ENCODE data around the gene EIF2AK3. TPM values are rescaled to one million over a fixed set of nuclear protein-coding genes. Genes with fewer than 3 reads are reported as not detected.

EIF2AK3 gene
- total RNA-seq, 1 donor from 2014 or later, result 16.0 TPM

GRCh38 chr2:88580088-88580487, 47.2 kb downstream of the EIF2AK3 start:
- H3K27ac ChIP-seq, result no peak overlapping the region
- H3K36me3 ChIP-seq, result peaks cover 99% of the 10 kb centered on the region
- no peaks in the 10 kb centered on the region for H3K9me3 ChIP-seq
- DNase-seq (no peak), ATAC-seq (no peak)
- no peaks in the 10 kb centered on the region for H3K27me3 ChIP-seq (ENCODE audit: low read depth)
- no peaks in the 10 kb centered on the region for H3K4me1 ChIP-seq
- H3K4me3 ChIP-seq, result no peak overlapping the region
- no peak for TF ChIP-seq CTCF (IDR thresholded peaks at IDR 0.05)
- intact Hi-C loops (cut with DNase I), result no loop called here

- Histone ChIP-seq H3K4me3 (no peak overlapping the region), H3K27ac (no peak overlapping the region), H3K9me3 (no peaks in the 10 kb centered on the region), H3K27me3 (ENCODE audit: low read depth) (no peaks in the 10 kb centered on the region), H3K36me3 (peaks cover 99% of the 10 kb centered on the region), H3K4me1 (no peaks in the 10 kb centered on the region)
- peak; percentile 46 to 65 for ATAC-seq
- no peak for DNase-seq
- TF ChIP-seq CTCF (IDR thresholded peaks at IDR 0.05), result no peak
- intact Hi-C loops (cut with DNase I), result no loop called here
Observed at GRCh38 chr2:88575630-88576029, 51.6 kb downstream of the EIF2AK3 start.

GRCh38 chr2:88575051-88575450, 52.2 kb downstream of the EIF2AK3 start:
- TF ChIP-seq CTCF (IDR thresholded peaks at IDR 0.05), result no peak
- no peak overlapping the region for H3K27ac ChIP-seq
- H3K27me3 ChIP-seq (ENCODE audit: low read depth), result no peaks in the 10 kb centered on the region
- H3K36me3 ChIP-seq, result peaks cover 99% of the 10 kb centered on the region
- no peak overlapping the region for H3K4me3 ChIP-seq
- DNase-seq (no peak), ATAC-seq (no peak)
- intact Hi-C loops (cut with DNase I), result no loop called here
- H3K9me3 ChIP-seq, result no peaks in the 10 kb centered on the region
- no peaks in the 10 kb centered on the region for H3K4me1 ChIP-seq

- ATAC-seq, result no peak
Observed at GRCh38 chr2:88574445-88574844, 52.8 kb downstream of the EIF2AK3 start.

GRCh38 chr2:88568179-88568578, 59.1 kb downstream of the EIF2AK3 start:
- Histone ChIP-seq H3K27ac (no peak overlapping the region), H3K27me3 (ENCODE audit: low read depth) (no peaks in the 10 kb centered on the region), H3K9me3 (no peaks in the 10 kb centered on the region), H3K4me1 (no peaks in the 10 kb centered on the region), H3K4me3 (no peak overlapping the region), H3K36me3 (peaks cover 52% of the 10 kb centered on the region)
- no peak for DNase-seq
- no peak for TF ChIP-seq CTCF (IDR thresholded peaks at IDR 0.05)
- intact Hi-C loops (cut with DNase I), result no loop called here
- ATAC-seq, result no peak

More at GRCh38 chr2:88574445-88574844, 52.8 kb downstream of the EIF2AK3 start:
- H3K27me3 ChIP-seq (ENCODE audit: low read depth), result no peaks in the 10 kb centered on the region
- DNase-seq, result no peak
- no peak for TF ChIP-seq CTCF (IDR thresholded peaks at IDR 0.05)
- no peaks in the 10 kb centered on the region for H3K4me1 ChIP-seq
- intact Hi-C loops (cut with DNase I), result no loop called here
- no peak overlapping the region for H3K27ac ChIP-seq
- peaks cover 100% of the 10 kb centered on the region for H3K36me3 ChIP-seq
- no peaks in the 10 kb centered on the region for H3K9me3 ChIP-seq
- H3K4me3 ChIP-seq, result no peak overlapping the region

- Histone ChIP-seq H3K4me1 (no peaks in the 10 kb centered on the region), H3K4me3 (no peak overlapping the region), H3K9me3 (no peaks in the 10 kb centered on the region), H3K27me3 (ENCODE audit: low read depth) (no peaks in the 10 kb centered on the region), H3K27ac (no peak overlapping the region), H3K36me3 (peaks cover 43% of the 10 kb centered on the region)
- TF ChIP-seq CTCF (IDR thresholded peaks at IDR 0.05), result no peak
- intact Hi-C loops (cut with DNase I), result no loop called here
- ATAC-seq (no peak), DNase-seq (no peak)
Observed at GRCh38 chr2:88564402-88564801, 62.9 kb downstream of the EIF2AK3 start.
